ENCODE data around the gene FBXL2. TPM values are rescaled to one million over a fixed set of nuclear protein-coding genes. Genes with fewer than 3 reads are reported as not detected.

Gene FBXL2
- total and polyA plus RNA-seq, 2 of the 4 experiments (the other 2 are of a cell fraction) = 15.8 to 21.0 TPM

GRCh38 chr3:33420966-33421365 lies 143.7 kb downstream of the FBXL2 start:
- H3K9ac ChIP-seq (ENCODE audit: low read depth, low read length) = no peak overlapping the region
- ChIA-PET CTCF (no interaction called here), POLR2A (ENCODE audit: unreplicated experiment) (no interaction called here)
- no peak overlapping the region for H3K4me3 ChIP-seq (ENCODE audit: insufficient read depth, low read depth, low read length)
- H3K27ac ChIP-seq (ENCODE audit: insufficient read depth, low read length) = no peak overlapping the region
- no peak overlapping the region for H3K4me2 ChIP-seq (ENCODE audit: low read depth, low read length)
- no peak overlapping the region for H2BK120ac ChIP-seq (ENCODE audit: low read depth, low read length)
- H3K79me1 ChIP-seq (ENCODE audit: low read depth in 1 of 2, low read length in 2 of 2) = peaks cover 17 to 54% of the 10 kb centered on the region in 2 experiments
- intact Hi-C loops (cut with micrococcal nuclease) (no loop called here), in situ Hi-C loops (cut with MboI; ENCODE audit: low sequenced_read_pairs) (no loop called here), dilution Hi-C loops (cut with HindIII; ENCODE audit: low sequenced_read_pairs, unreplicated experiment) (no loop called here)
- H2AK9ac ChIP-seq (replicated peaks; ENCODE audit: low read depth, low read length, poor library complexity) = no peak overlapping the region
- no peak overlapping the region for H2BK15ac ChIP-seq (ENCODE audit: low read depth, low read length)
- DNase-seq (no peak), ATAC-seq (ENCODE audit: low read depth) (no peak)
- no peak overlapping the region for H3K23ac ChIP-seq (ENCODE audit: low read depth, low read length)
- no CpG with 5 or more reads among the region's 2 CpGs for WGBS, 2 experiments (ENCODE audit: extremely low coverage in 2 of 2, insufficient read length in 1 of 2)
- H2BK5ac ChIP-seq (ENCODE audit: low read depth, low read length, poor library complexity, severe bottlenecking) = no peak overlapping the region
- no peak overlapping the region for H4K8ac ChIP-seq (ENCODE audit: low read depth in 2 of 2, low read length in 2 of 2)
- no peak overlapping the region for H4K91ac ChIP-seq (ENCODE audit: insufficient read depth, low read depth, low read length)
- no peak overlapping the region for H3K18ac ChIP-seq (ENCODE audit: low read depth, low read length)
- H2AK5ac ChIP-seq (ENCODE audit: low read depth, low read length) = no peak overlapping the region
- no peak for TF ChIP-seq MAZ (IDR thresholded peaks at IDR 0.05; ENCODE audit: borderline replicate concordance, low read depth, low read length)
- no peaks in the 10 kb centered on the region for H3K9me3 ChIP-seq (ENCODE audit: control insufficient read depth, insufficient read depth, low read length)
- H2BK20ac ChIP-seq (ENCODE audit: low read depth, low read length) = no peak overlapping the region
- H3K4ac ChIP-seq (ENCODE audit: low read depth, low read length) = no peak overlapping the region
- H3K4me1 ChIP-seq (ENCODE audit: control insufficient read depth, insufficient read depth, low read length) = 0 out of 2 replicates have a peak, but pooled peaks cover 2% of the 10 kb centered on the region
- BruUV-seq (replicated peaks) = no TSS peak
- no peak overlapping the region for H2AFZ ChIP-seq (replicated peaks; ENCODE audit: low read length, poor library complexity)
- peaks cover 20% of the 10 kb centered on the region for H3K36me3 ChIP-seq (ENCODE audit: control insufficient read depth, insufficient read depth, low read length)
- H3K27me3 ChIP-seq (ENCODE audit: control insufficient read depth, insufficient read depth, low read length) = no peaks in the 10 kb centered on the region
- no peak overlapping the region for H3K56ac ChIP-seq (ENCODE audit: extremely low read depth, insufficient read depth, low read length)
- peaks cover 16% of the 10 kb centered on the region for H4K20me1 ChIP-seq (ENCODE audit: insufficient read depth, low read length)
- H3K14ac ChIP-seq (replicated peaks; ENCODE audit: low read depth, low read length) = no peak overlapping the region
- H4K5ac ChIP-seq (ENCODE audit: low read depth, low read length) = no peak overlapping the region
- peaks cover 5% of the 10 kb centered on the region for H3K9me1 ChIP-seq (ENCODE audit: insufficient read depth, low read length)
